Measurements from ENCODE around the gene BHLHA9.

DNA sequence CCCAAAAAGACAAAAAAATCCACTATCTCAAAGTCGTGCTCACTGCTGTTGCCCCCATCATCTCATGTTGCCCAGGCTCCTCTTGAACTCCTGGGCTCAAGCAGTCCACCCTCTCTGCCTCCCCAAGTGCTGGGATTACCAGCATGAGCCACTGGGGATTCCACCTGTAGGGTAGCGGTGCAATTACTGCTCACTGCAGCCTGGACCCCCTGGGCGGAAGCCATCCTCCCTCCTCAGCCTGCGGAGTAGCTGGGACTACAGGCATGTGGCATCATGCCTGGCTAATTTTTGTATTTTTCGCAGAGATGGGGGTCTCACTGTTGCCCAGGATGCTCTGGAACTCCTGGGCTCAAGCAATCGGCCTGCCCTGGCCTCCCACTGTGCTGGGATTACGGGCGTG lies 37.9 kb upstream of the BHLHA9 start:
- TF ChIP-seq, protein P1, sequence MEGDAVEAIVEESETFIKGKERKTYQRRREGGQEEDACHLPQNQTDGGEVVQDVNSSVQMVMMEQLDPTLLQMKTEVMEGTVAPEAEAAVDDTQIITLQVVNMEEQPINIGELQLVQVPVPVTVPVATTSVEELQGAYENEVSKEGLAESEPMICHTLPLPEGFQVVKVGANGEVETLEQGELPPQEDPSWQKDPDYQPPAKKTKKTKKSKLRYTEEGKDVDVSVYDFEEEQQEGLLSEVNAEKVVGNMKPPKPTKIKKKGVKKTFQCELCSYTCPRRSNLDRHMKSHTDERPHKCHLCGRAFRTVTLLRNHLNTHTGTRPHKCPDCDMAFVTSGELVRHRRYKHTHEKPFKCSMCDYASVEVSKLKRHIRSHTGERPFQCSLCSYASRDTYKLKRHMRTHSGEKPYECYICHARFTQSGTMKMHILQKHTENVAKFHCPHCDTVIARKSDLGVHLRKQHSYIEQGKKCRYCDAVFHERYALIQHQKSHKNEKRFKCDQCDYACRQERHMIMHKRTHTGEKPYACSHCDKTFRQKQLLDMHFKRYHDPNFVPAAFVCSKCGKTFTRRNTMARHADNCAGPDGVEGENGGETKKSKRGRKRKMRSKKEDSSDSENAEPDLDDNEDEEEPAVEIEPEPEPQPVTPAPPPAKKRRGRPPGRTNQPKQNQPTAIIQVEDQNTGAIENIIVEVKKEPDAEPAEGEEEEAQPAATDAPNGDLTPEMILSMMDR (conservative IDR thresholded peaks at IDR 0.05; ENCODE audit: low read length) = no peak
- TF ChIP-seq EZH2phosphoT487 (IDR thresholded peaks at IDR 0.05; ENCODE audit: borderline replicate concordance) = no peak

All from Loucy (cell line).